ENCODE data around the gene PEX5.

GRCh38 chr12:7142809-7143465 is 46.5 kb upstream of the PEX5 start:
- TF ChIP-seq, protein P1, sequence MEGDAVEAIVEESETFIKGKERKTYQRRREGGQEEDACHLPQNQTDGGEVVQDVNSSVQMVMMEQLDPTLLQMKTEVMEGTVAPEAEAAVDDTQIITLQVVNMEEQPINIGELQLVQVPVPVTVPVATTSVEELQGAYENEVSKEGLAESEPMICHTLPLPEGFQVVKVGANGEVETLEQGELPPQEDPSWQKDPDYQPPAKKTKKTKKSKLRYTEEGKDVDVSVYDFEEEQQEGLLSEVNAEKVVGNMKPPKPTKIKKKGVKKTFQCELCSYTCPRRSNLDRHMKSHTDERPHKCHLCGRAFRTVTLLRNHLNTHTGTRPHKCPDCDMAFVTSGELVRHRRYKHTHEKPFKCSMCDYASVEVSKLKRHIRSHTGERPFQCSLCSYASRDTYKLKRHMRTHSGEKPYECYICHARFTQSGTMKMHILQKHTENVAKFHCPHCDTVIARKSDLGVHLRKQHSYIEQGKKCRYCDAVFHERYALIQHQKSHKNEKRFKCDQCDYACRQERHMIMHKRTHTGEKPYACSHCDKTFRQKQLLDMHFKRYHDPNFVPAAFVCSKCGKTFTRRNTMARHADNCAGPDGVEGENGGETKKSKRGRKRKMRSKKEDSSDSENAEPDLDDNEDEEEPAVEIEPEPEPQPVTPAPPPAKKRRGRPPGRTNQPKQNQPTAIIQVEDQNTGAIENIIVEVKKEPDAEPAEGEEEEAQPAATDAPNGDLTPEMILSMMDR (IDR thresholded peaks at IDR 0.05): no peak
- TF ChIP-seq POLR2A (IDR thresholded peaks at IDR 0.05): no peak

Measured in heart left ventricle (tissue), 13 donors.